HG02571 (cell line): ENCODE measurements around the gene CRYGA.
"Not testable (repeated sequence)": the region's sequence is repeated elsewhere in the genome, so short reads cannot be mapped to it uniquely, and the experiment has no call there.

Source experiments
- ATAC-seq: cut with Tn5 transposase; IDR thresholded peaks from one replicate; pipeline ENCODE4 v1.9.1; 2021; ENCODE audit warnings: mild to moderate bottlenecking, moderate library complexity; ENCODE audit not compliant: unreplicated experiment

The CRYGA gene

GRCh38 chr2:208127090-208127489 lies 36.3 kb downstream of the CRYGA start:
- no peak for ATAC-seq

- no peak for ATAC-seq
Measured at GRCh38 chr2:208125251-208125650, 38.1 kb downstream of the CRYGA start.

GRCh38 chr2:208124013-208124715 lies 39.2 kb downstream of the CRYGA start, which contains the start of gene CRYGD:
Gene CRYGD, minus strand, starts transcription at chr2:208124524. Its CDS starts 51 bp downstream, at chr2:208124473.
- ATAC-seq, result not testable (repeated sequence)

GRCh38 chr2:208122248-208122647 lies 41.1 kb downstream of the CRYGA start:
- no peak for ATAC-seq

- ATAC-seq, result no peak
Measured at GRCh38 chr2:208118918-208119317, 44.5 kb downstream of the CRYGA start.

GRCh38 chr2:208117390-208117789 lies 46.0 kb downstream of the CRYGA start:
- not testable (repeated sequence) for ATAC-seq

- no peak for ATAC-seq
Measured at GRCh38 chr2:208112969-208113368, 50.4 kb downstream of the CRYGA start.

- not testable (repeated sequence) for ATAC-seq
Measured at GRCh38 chr2:208112273-208112745, 51.1 kb downstream of the CRYGA start.
